AG10803 (cell line): ENCODE data around the gene SPATA1.

ENCODE experiments used
- DNase-seq: peaks from one replicate; pipeline ENCODE4 v3.0.0; 2010; ENCODE audit warnings: low read depth
- H3K4me3 ChIP-seq: 2 replicates; pipeline ENCODE4 v1.5.1; 2011; ENCODE audit warnings: mild to moderate bottlenecking, low read length, control low read depth
- CTCF ChIP-seq: conservative IDR thresholded peaks from 2 replicates; pipeline ENCODE4 v1.5.1; 2011; ENCODE audit warnings: mild to moderate bottlenecking, low read length, control low read depth, inconsistent platforms

The SPATA1 gene

GRCh38 chr1:84509029-84509428 is 2.8 kb downstream of the SPATA1 start:
- DNase-seq: no peak
- TF ChIP-seq CTCF: no peak
- H3K4me3 ChIP-seq: no peak overlapping the region

DNA sequence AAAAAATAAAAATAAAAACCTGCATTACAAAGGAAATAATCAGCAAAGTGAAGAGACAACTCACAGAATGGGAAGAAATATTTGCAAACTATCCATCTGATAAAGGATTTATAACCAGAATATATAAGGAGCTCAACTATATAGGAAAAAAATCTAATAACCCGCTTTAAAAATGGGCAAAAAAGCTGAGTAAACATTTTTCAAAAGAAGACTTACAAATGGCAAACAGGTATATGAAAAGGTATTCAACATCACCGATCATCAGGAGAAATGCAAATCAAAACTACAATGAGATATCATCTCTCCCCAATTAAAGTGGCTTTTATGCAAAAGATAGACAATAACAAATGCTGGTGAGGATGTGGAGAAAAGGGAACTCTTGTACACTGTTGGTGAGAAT is 4.0 kb downstream of the SPATA1 start:
- no peak overlapping the region for H3K4me3 ChIP-seq
- TF ChIP-seq CTCF: no peak
- no peak for DNase-seq

GRCh38 chr1:84510668-84511067 is 4.5 kb downstream of the SPATA1 start:
- DNase-seq: no peak
- TF ChIP-seq CTCF: no peak
- no peak overlapping the region for H3K4me3 ChIP-seq

DNA sequence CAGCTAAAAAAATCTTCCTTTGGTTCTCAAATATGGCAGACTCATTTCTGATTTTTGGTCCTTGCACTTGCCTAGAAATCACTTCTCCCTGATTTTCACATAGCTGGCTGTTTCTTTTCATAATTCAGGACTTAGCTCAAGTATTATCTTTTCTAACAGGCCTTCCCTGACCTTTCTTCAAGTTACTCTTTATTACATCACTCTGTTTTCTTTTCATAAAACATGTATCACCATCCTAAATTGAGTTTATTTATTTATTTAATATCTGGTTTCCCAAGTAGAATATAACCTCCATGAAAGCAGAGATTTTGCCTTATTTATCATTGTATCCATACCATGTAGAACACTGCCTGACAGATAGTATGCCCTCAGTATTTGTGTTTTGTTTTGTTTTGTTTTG is 18.4 kb downstream of the SPATA1 start:
- DNase-seq: no peak
- H3K4me3 ChIP-seq: no peak overlapping the region
- no peak for TF ChIP-seq CTCF

- DNase-seq: no peak
- H3K4me3 ChIP-seq: no peak overlapping the region
- TF ChIP-seq CTCF: no peak
Observed at GRCh38 chr1:84525779-84526178, 19.6 kb downstream of the SPATA1 start.

DNA sequence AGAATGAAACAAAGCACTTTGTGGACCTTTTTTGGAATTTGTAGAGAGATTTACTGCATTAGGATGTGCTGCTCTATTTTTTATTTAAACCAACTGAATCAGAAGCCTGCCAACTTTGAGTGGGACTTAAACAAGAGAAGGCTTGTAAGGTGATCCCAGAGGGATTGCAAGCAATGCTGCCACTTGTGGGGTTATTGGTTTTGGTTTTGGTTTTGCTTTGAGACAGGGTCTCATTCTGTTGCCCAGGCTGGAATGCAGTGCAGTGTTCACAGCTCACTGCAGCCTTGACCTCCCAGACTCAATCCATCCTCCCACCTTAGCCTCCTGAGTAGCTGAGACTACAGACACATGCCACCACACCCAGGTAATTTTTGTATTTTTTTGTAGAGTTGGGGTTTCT is 32.4 kb downstream of the SPATA1 start:
- no peak overlapping the region for H3K4me3 ChIP-seq

DNA sequence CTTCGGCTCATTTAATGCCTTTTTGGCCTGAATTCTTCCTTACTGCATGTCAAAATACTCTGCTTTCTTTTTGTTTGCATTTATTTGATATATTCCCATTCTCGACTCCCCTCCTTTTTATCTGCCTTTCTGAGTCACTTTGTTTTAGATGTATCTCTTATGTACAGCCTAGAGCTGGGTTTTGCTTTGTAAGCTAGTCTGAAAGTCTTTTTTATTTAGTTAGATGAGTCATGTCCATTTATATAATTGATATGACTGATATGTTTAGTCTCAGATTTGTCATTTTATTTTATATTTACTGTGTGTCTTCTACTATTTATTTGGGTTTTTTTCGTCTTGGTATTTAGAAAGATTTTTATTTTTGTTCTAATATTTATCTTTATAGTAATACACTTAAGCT is 33.8 kb downstream of the SPATA1 start:
- no peak for TF ChIP-seq CTCF
- DNase-seq: no peak
- H3K4me3 ChIP-seq: no peak overlapping the region

More for the DNA sequence above, 32.4 kb downstream of the SPATA1 start:
- TF ChIP-seq CTCF: no peak
- no peak for DNase-seq
